GM12864 (cell line): ENCODE data around the gene UPP2.

Experiments used
- DNase-seq: peaks from one replicate; pipeline ENCODE4 v3.0.0-alpha.2; 2011; ENCODE audit warnings: low read depth
- H3K4me3 ChIP-seq: 2 replicates; pipeline ENCODE4 v1.5.1; 2011; ENCODE audit warnings: mild to moderate bottlenecking, low read depth, low read length, control low read depth
- TF ChIP-seq, protein P1 (sequence below): IDR thresholded peaks from 2 replicates; pipeline ENCODE4 v1.5.1; 2011; ENCODE audit warnings: low read depth, mild to moderate bottlenecking, moderate library complexity, low read length, control low read depth, inconsistent platforms; ENCODE audit errors: missing control alignments

The UPP2 gene

GRCh38 chr2:158066046-158066713 is 35.5 kb upstream of the UPP2 start:
- DNase-seq = no peak
- TF ChIP-seq, protein P1, sequence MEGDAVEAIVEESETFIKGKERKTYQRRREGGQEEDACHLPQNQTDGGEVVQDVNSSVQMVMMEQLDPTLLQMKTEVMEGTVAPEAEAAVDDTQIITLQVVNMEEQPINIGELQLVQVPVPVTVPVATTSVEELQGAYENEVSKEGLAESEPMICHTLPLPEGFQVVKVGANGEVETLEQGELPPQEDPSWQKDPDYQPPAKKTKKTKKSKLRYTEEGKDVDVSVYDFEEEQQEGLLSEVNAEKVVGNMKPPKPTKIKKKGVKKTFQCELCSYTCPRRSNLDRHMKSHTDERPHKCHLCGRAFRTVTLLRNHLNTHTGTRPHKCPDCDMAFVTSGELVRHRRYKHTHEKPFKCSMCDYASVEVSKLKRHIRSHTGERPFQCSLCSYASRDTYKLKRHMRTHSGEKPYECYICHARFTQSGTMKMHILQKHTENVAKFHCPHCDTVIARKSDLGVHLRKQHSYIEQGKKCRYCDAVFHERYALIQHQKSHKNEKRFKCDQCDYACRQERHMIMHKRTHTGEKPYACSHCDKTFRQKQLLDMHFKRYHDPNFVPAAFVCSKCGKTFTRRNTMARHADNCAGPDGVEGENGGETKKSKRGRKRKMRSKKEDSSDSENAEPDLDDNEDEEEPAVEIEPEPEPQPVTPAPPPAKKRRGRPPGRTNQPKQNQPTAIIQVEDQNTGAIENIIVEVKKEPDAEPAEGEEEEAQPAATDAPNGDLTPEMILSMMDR = no peak
- no peak overlapping the region for H3K4me3 ChIP-seq

- no peak overlapping the region for H3K4me3 ChIP-seq
- TF ChIP-seq, protein P1 = no peak
- no peak for DNase-seq
Observed at GRCh38 chr2:158071018-158071417, 30.7 kb upstream of the UPP2 start.

- DNase-seq = no peak
- TF ChIP-seq, protein P1 = no peak
- no peak overlapping the region for H3K4me3 ChIP-seq
Observed at GRCh38 chr2:158072361-158072760, 29.3 kb upstream of the UPP2 start.

DNA sequence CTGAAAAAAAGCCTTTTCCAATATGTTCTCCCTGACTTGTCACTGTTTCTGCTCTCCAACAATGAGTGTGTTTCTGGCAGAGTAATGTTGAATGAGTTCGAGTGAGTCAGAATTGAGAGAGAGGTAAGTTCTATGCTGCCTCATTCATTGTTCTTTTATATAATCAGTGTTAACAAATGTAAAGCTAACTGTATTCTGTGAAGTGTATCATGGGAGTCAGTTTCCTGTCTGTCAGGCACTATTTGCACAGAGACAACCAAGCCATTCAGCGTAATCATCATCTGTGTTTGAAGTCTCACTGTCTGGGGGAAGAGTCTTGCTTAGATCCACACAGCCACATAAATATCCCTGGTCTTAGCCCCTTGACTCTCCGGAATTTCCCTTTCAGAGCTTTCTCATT is 22.0 kb upstream of the UPP2 start:
- no peak overlapping the region for H3K4me3 ChIP-seq
- TF ChIP-seq, protein P1 = no peak
- DNase-seq = no peak

- H3K4me3 ChIP-seq = no peak overlapping the region
- no peak for DNase-seq
- TF ChIP-seq, protein P1 = no peak
Observed at GRCh38 chr2:158088093-158088492, 13.6 kb upstream of the UPP2 start.

GRCh38 chr2:158089322-158089721 is 12.4 kb upstream of the UPP2 start:
- TF ChIP-seq, protein P1 = no peak
- H3K4me3 ChIP-seq = no peak overlapping the region
- no peak for DNase-seq

- H3K4me3 ChIP-seq = no peak overlapping the region
- TF ChIP-seq, protein P1 = no peak
- DNase-seq = no peak
Observed at GRCh38 chr2:158091647-158092046, 10.0 kb upstream of the UPP2 start.
